Measurements from ENCODE around the gene MIOX. TPM values are rescaled to one million over a fixed set of nuclear protein-coding genes. Genes with fewer than 3 reads are reported as not detected.

The MIOX gene
- total RNA-seq (ENCODE audit: unreplicated experiment), result not detected
- long read RNA-seq, result 0 reads

DNA sequence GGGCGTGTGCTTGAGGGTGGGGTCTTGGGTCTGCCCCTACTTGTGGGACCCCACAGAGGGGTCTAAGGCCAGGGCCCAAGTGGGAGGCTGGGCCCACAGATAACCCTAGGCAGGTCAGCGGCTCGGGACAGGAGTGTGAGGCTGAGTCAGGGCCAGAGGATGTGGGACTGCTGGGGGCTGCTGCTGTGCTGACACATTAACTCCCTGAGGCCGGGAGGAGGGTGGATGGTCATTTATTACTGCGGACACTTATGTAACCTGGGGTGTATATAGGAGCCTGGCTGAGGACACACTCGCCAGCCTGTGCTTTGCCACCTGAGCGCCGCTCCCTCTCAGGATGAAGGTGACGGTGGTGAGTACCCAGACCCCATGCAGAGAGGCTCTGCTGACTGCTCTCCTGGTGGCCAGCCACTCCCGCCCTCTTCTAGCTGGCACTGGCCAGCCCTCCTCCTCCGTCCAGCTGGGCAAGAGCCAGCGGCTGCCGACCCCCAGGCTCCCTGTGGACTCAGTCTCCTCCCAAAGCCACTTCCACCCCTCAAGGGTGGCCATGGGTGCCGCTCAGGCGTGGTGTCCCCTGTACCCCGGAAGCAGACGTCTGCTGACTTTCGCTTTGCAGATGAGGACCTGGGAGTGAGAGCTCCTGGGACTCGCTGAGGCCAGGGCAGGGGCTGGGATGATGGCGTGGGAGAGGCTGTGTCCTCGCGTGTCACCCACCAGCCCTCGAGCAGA is at the start of gene MIOX:
Gene MIOX (plus strand): TSS at position 299 of the 729 bp plus-strand sequence. CDS start 39 bp downstream, at position 338.
- no peak within 1 kb of the TSS for H3K4me3 Mint-ChIP-seq (ENCODE audit: unreplicated experiment)
- no peaks in the 10 kb centered on the region for H3K36me3 Mint-ChIP-seq (ENCODE audit: low read depth, unreplicated experiment)
- H3K4me1 Mint-ChIP-seq (ENCODE audit: unreplicated experiment), result peaks cover 7% of the 10 kb centered on the region
- H3K27me3 Mint-ChIP-seq (ENCODE audit: unreplicated experiment), result peaks cover 9% of the 10 kb centered on the region
- no peak for TF ChIP-seq CTCF (IDR thresholded peaks at IDR 0.05; ENCODE audit: unreplicated experiment)
- H3K9me3 Mint-ChIP-seq (ENCODE audit: unreplicated experiment), result no peaks in the 10 kb centered on the region
- DNase-seq (ENCODE audit: low spot score), result no peak
- H3K27ac Mint-ChIP-seq (ENCODE audit: unreplicated experiment), result no peak within 1 kb of the TSS

- no peak for TF ChIP-seq CTCF (IDR thresholded peaks at IDR 0.05; ENCODE audit: unreplicated experiment)
- no peak overlapping the region for H3K27ac Mint-ChIP-seq (ENCODE audit: unreplicated experiment)
- no peaks in the 10 kb centered on the region for H3K4me1 Mint-ChIP-seq (ENCODE audit: unreplicated experiment)
- no peak for DNase-seq (ENCODE audit: low spot score)
- peak overlapping the region; percentile 37 for H3K4me3 Mint-ChIP-seq (ENCODE audit: unreplicated experiment)
- H3K36me3 Mint-ChIP-seq (ENCODE audit: low read depth, unreplicated experiment), result peaks cover 13% of the 10 kb centered on the region
- no peaks in the 10 kb centered on the region for H3K9me3 Mint-ChIP-seq (ENCODE audit: unreplicated experiment)
- H3K27me3 Mint-ChIP-seq (ENCODE audit: unreplicated experiment), result peaks cover 5% of the 10 kb centered on the region
Observed at GRCh38 chr22:50437511-50438304, 49.0 kb upstream of the MIOX start.

GRCh38 chr22:50438305-50439275 is 48.1 kb upstream of the MIOX start:
- Mint-ChIP-seq H3K4me3 (ENCODE audit: unreplicated experiment) (no peak overlapping the region), H3K27ac (ENCODE audit: unreplicated experiment) (no peak overlapping the region), H3K27me3 (ENCODE audit: unreplicated experiment) (peaks cover 7% of the 10 kb centered on the region), H3K9me3 (ENCODE audit: unreplicated experiment) (no peaks in the 10 kb centered on the region), H3K4me1 (ENCODE audit: unreplicated experiment) (no peaks in the 10 kb centered on the region), H3K36me3 (ENCODE audit: low read depth, unreplicated experiment) (peaks cover 13% of the 10 kb centered on the region)
- no peak for TF ChIP-seq CTCF (IDR thresholded peaks at IDR 0.05; ENCODE audit: unreplicated experiment)
- no peak for DNase-seq (ENCODE audit: low spot score)

- no peak overlapping the region for H3K4me3 Mint-ChIP-seq (ENCODE audit: unreplicated experiment)
- no peaks in the 10 kb centered on the region for H3K9me3 Mint-ChIP-seq (ENCODE audit: unreplicated experiment)
- no peak for TF ChIP-seq CTCF (IDR thresholded peaks at IDR 0.05; ENCODE audit: unreplicated experiment)
- no peak overlapping the region for H3K27ac Mint-ChIP-seq (ENCODE audit: unreplicated experiment)
- peaks cover 7% of the 10 kb centered on the region for H3K27me3 Mint-ChIP-seq (ENCODE audit: unreplicated experiment)
- peaks cover 13% of the 10 kb centered on the region for H3K36me3 Mint-ChIP-seq (ENCODE audit: low read depth, unreplicated experiment)
- no peak for DNase-seq (ENCODE audit: low spot score)
- no peaks in the 10 kb centered on the region for H3K4me1 Mint-ChIP-seq (ENCODE audit: unreplicated experiment)
Observed at GRCh38 chr22:50439314-50439870, 47.3 kb upstream of the MIOX start.

Data from endothelial cell (in vitro differentiated cells).